Endodermal cell (in vitro differentiated cells): ENCODE measurements around the gene SZT2. TPM values are rescaled to one million over a fixed set of nuclear protein-coding genes. Genes with fewer than 3 reads are reported as not detected.
"Not testable (repeated sequence)": the region's sequence is repeated elsewhere in the genome, so short reads cannot be mapped to it uniquely, and the experiment has no call there.

Experiments
- DNase-seq: peaks from one replicate; pipeline ENCODE4 v3.0.0-alpha.2; 2017
- H3K27ac ChIP-seq: 2 replicates; pipeline ENCODE4 v1.5.1; 2013; ENCODE audit warnings: mild to moderate bottlenecking, low read depth, low read length, moderate library complexity
- H3K27me3 ChIP-seq: 2 replicates; pipeline ENCODE4 v1.6.1; 2013; ENCODE audit warnings: mild to moderate bottlenecking, low read length, moderate library complexity; ENCODE audit not compliant: insufficient read depth, control insufficient read depth, poor library complexity, severe bottlenecking
- H3K36me3 ChIP-seq: 2 replicates; pipeline ENCODE4 v1.7.0; 2013; ENCODE audit warnings: mild to moderate bottlenecking, low read length, moderate library complexity; ENCODE audit not compliant: control insufficient read depth, insufficient read depth
- H3K4me1 ChIP-seq: one replicate; pipeline ENCODE4 v1.7.0; 2013; ENCODE audit warnings: low read length; ENCODE audit not compliant: control insufficient read depth, insufficient read depth
- H3K4me3 ChIP-seq: 2 replicates; pipeline ENCODE4 v1.5.1; 2013; ENCODE audit warnings: mild to moderate bottlenecking, low read length, moderate library complexity
- H3K9ac ChIP-seq: 2 replicates; pipeline ENCODE4 v1.6.1; 2013; ENCODE audit warnings: mild to moderate bottlenecking, low read length, moderate library complexity; ENCODE audit not compliant: poor library complexity, severe bottlenecking; ENCODE audit errors: extremely low read depth
- H3K9me3 ChIP-seq: 2 replicates; pipeline ENCODE4 v1.6.1; 2013; ENCODE audit warnings: mild to moderate bottlenecking, low read length, moderate library complexity; ENCODE audit not compliant: control insufficient read depth
- H3K27ac Mint-ChIP-seq: 2 replicates; pipeline ENCODE4 v1.8.0; 2020; ENCODE audit warnings: mixed read lengths
- H3K27me3 Mint-ChIP-seq: 2 replicates; pipeline ENCODE4 v1.8.0; 2021; ENCODE audit warnings: mild to moderate bottlenecking, mixed read lengths; ENCODE audit not compliant: insufficient read depth
- H3K36me3 Mint-ChIP-seq: 2 replicates; pipeline ENCODE4 v1.8.0; 2020; ENCODE audit warnings: low read depth, mixed read lengths
- H3K4me1 Mint-ChIP-seq: 2 replicates; pipeline ENCODE4 v1.8.0; 2020; ENCODE audit warnings: mixed read lengths
- H3K4me3 Mint-ChIP-seq: 2 replicates; pipeline ENCODE4 v1.8.0; 2020; ENCODE audit warnings: mild to moderate bottlenecking, moderate library complexity, mixed read lengths
- H3K9me3 Mint-ChIP-seq: 2 replicates; pipeline ENCODE4 v1.8.0; 2020; ENCODE audit warnings: mild to moderate bottlenecking, mixed read lengths
- CTCF ChIP-seq: fragments of 200-600 bp; sonication (generic); conservative IDR thresholded peaks from 2 replicates; pipeline ENCODE4 v1.5.0; 2021; ENCODE audit warnings: antibody characterized with exemption, mild to moderate bottlenecking
- WGBS, 2 experiments: methylation state at CpG; one replicate each; pipeline versions ENCODE4 v1.1.5 to v1.1.7; 2013; ENCODE audit warnings: missing lambda C conversion rate in 2 of 2, mixed read lengths in 1 of 2; ENCODE audit not compliant: insufficient coverage in 1 of 2, insufficient read length in 1 of 2; 5-methylcytosine and 5-hydroxymethylcytosine counted together
- total RNA-seq, 2 donors: library from RNA; stranded (reverse); fragmentation: NEBNext Ultra II Directional in 1 of 2; extraction: Animal tissue kit (Norgen Biotek cat#: 25700) in 1 of 2; gene quantifications; 2 replicates in 1 of 2; 3 replicates in 1 of 2; pipeline ENCODE4 v1.2.1, GENCODE V29; 2021

The SZT2 gene
- total RNA-seq, 2 donors from 2014 or later: 55.6 to 59.7 TPM

DNA sequence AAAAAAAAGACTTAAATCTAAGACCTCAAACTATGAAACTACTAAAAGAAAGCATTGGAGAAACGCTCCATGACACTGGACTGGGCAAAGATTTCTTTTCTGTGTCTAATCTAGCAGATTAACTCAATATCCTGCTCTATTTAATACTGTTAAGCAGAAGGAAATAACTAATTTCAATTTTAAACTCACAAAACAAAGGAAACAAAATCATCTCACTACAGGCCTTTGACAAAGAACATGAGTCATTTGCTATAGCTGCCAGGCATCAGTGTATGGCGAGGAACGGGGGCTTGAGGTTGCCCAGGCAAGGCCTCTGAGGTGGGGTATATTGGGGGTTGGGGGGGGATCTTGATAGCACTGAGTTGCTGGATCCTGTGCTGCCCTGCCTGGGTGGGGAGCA, 20.9 kb downstream of the SZT2 start:
- no peak overlapping the region for H3K4me3 ChIP-seq
- Mint-ChIP-seq H3K36me3 (peaks cover 56% of the 10 kb centered on the region), H3K4me3 (no peak overlapping the region), H3K4me1 (no peaks in the 10 kb centered on the region), H3K27me3 (no peaks in the 10 kb centered on the region), H3K27ac (no peak overlapping the region), H3K9me3 (no peaks in the 10 kb centered on the region)
- no peaks in the 10 kb centered on the region for H3K4me1 ChIP-seq
- H3K9ac ChIP-seq: no peak overlapping the region
- peaks cover 36% of the 10 kb centered on the region for H3K36me3 ChIP-seq
- no peak for DNase-seq
- no peak for TF ChIP-seq CTCF
- no peaks in the 10 kb centered on the region for H3K9me3 ChIP-seq
- 96 to 100% methylated on average over 1 to 3 of the region's 3 CpGs for WGBS, 2 experiments
- H3K27ac ChIP-seq: no peak overlapping the region
- no peaks in the 10 kb centered on the region for H3K27me3 ChIP-seq

GRCh38 chr1:43413426-43413825, 23.7 kb downstream of the SZT2 start:
- H3K36me3 ChIP-seq: peaks cover 37% of the 10 kb centered on the region
- 86 to 100% methylated on average over 1 of the region's 1 CpG for WGBS, 2 experiments
- not testable (repeated sequence) for H3K4me3 Mint-ChIP-seq, H3K27me3 Mint-ChIP-seq, H3K9me3 Mint-ChIP-seq, H3K27me3 ChIP-seq, H3K4me1 ChIP-seq, H3K27ac Mint-ChIP-seq, H3K4me1 Mint-ChIP-seq, H3K9me3 ChIP-seq, DNase-seq, H3K27ac ChIP-seq, H3K9ac ChIP-seq, H3K4me3 ChIP-seq
- peaks cover 34% of the 10 kb centered on the region for H3K36me3 Mint-ChIP-seq

- no peaks in the 10 kb centered on the region for H3K27me3 Mint-ChIP-seq
Observed at GRCh38 chr1:43414634-43415223, 25.0 kb downstream of the SZT2 start.

More at GRCh38 chr1:43414634-43415223, 25.0 kb downstream of the SZT2 start:
- Mint-ChIP-seq H3K36me3 (peaks cover 33% of the 10 kb centered on the region), H3K27ac (no peak overlapping the region), H3K4me1 (no peaks in the 10 kb centered on the region), H3K9me3 (no peaks in the 10 kb centered on the region), H3K4me3 (no peak overlapping the region)
- H3K36me3 ChIP-seq: peaks cover 46% of the 10 kb centered on the region
- H3K4me1 ChIP-seq: no peaks in the 10 kb centered on the region
- TF ChIP-seq CTCF: peak; percentile 91
- DNase-seq: peak; percentile 92
- no peaks in the 10 kb centered on the region for H3K9me3 ChIP-seq
- no peak overlapping the region for H3K9ac ChIP-seq
- H3K27me3 ChIP-seq: no peaks in the 10 kb centered on the region
- no peak overlapping the region for H3K27ac ChIP-seq
- WGBS, 2 experiments: 83 to 88% methylated on average over 3 to 5 of the region's 5 CpGs
- no peak overlapping the region for H3K4me3 ChIP-seq
